ENCODE measurements around the gene CA7. TPM values are rescaled to one million over a fixed set of nuclear protein-coding genes. Genes with fewer than 3 reads are reported as not detected.

The CA7 gene
- polyA plus RNA-seq, 1 donor from 2014 or later, result not detected

- Histone ChIP-seq H3K79me2 (replicated peaks; ENCODE audit: insufficient read depth, low read length) (no peaks in the 10 kb centered on the region), H2AFZ (ENCODE audit: low read depth, low read length) (no peak overlapping the region), H3F3A (ENCODE audit: insufficient read depth, low read length, poor library complexity, severe bottlenecking) (no peaks in the 10 kb centered on the region), H3K27me3 (ENCODE audit: insufficient read depth, low read depth, low read length) (no peaks in the 10 kb centered on the region), H3K9me2 (ENCODE audit: insufficient read depth, low read length) (no peaks in the 10 kb centered on the region), H3K36me3 (ENCODE audit: insufficient read depth, low read length) (no peaks in the 10 kb centered on the region), H3K9me3 (ENCODE audit: low read length) (no peaks in the 10 kb centered on the region), H3K4me2 (ENCODE audit: low read length) (no peak overlapping the region), H3K9ac (ENCODE audit: low read length) (no peak overlapping the region), H3K4me3 (ENCODE audit: low read length) (no peak overlapping the region), H3K27ac (ENCODE audit: low read length) (no peak overlapping the region), H4K20me1 (ENCODE audit: insufficient read depth) (no peaks in the 10 kb centered on the region)
- TF ChIP-seq SMC3 (conservative IDR thresholded peaks at IDR 0.05; ENCODE audit: poor library complexity), result no peak
- TF ChIP-seq RAD21 (conservative IDR thresholded peaks at IDR 0.05), result no peak
- no peak for TF ChIP-seq MXI1 (conservative IDR thresholded peaks at IDR 0.05; ENCODE audit: poor library complexity, severe bottlenecking)
- TF ChIP-seq EZH2 (IDR thresholded peaks at IDR 0.05; ENCODE audit: borderline replicate concordance, insufficient read depth, low read length, poor library complexity, severe bottlenecking), result no peak
- TF ChIP-seq REST (IDR thresholded peaks at IDR 0.05; ENCODE audit: borderline replicate concordance), result no peak
- no peak for TF ChIP-seq CTCF (IDR thresholded peaks at IDR 0.05; ENCODE audit: poor library complexity, severe bottlenecking)
- no peak for TF ChIP-seq POLR2AphosphoS5 (IDR thresholded peaks at IDR 0.05)
- TF ChIP-seq EP300 (conservative IDR thresholded peaks at IDR 0.05; ENCODE audit: poor library complexity, severe bottlenecking), result no peak
- TF ChIP-seq TAF1 (IDR thresholded peaks at IDR 0.05; ENCODE audit: low read depth), result no peak
Measured at GRCh38 chr16:66856184-66856730, 12.0 kb downstream of the CA7 start.

GRCh38 chr16:66856801-66857200 is 12.6 kb downstream of the CA7 start:
- Histone ChIP-seq H2AFZ (ENCODE audit: low read depth, low read length) (no peak overlapping the region), H3K9ac (ENCODE audit: low read length) (no peak overlapping the region), H3K79me2 (replicated peaks; ENCODE audit: insufficient read depth, low read length) (no peaks in the 10 kb centered on the region), H3K36me3 (ENCODE audit: insufficient read depth, low read length) (no peaks in the 10 kb centered on the region), H3F3A (ENCODE audit: insufficient read depth, low read length, poor library complexity, severe bottlenecking) (no peaks in the 10 kb centered on the region), H3K4me3 (ENCODE audit: low read length) (no peak overlapping the region), H3K27me3 (ENCODE audit: insufficient read depth, low read depth, low read length) (no peaks in the 10 kb centered on the region), H3K9me3 (ENCODE audit: low read length) (no peaks in the 10 kb centered on the region), H4K20me1 (ENCODE audit: insufficient read depth) (no peaks in the 10 kb centered on the region), H3K4me2 (ENCODE audit: low read length) (no peak overlapping the region), H3K9me2 (ENCODE audit: insufficient read depth, low read length) (no peaks in the 10 kb centered on the region), H3K27ac (ENCODE audit: low read length) (no peak overlapping the region)
- TF ChIP-seq MXI1 (conservative IDR thresholded peaks at IDR 0.05; ENCODE audit: poor library complexity, severe bottlenecking), result no peak
- no peak for TF ChIP-seq EZH2 (IDR thresholded peaks at IDR 0.05; ENCODE audit: borderline replicate concordance, insufficient read depth, low read length, poor library complexity, severe bottlenecking)
- no peak for TF ChIP-seq SMC3 (conservative IDR thresholded peaks at IDR 0.05; ENCODE audit: poor library complexity)
- TF ChIP-seq REST (IDR thresholded peaks at IDR 0.05; ENCODE audit: borderline replicate concordance), result no peak
- TF ChIP-seq TAF1 (IDR thresholded peaks at IDR 0.05; ENCODE audit: low read depth), result no peak
- no peak for TF ChIP-seq RAD21 (conservative IDR thresholded peaks at IDR 0.05)
- no peak for TF ChIP-seq EP300 (conservative IDR thresholded peaks at IDR 0.05; ENCODE audit: poor library complexity, severe bottlenecking)
- no peak for TF ChIP-seq POLR2AphosphoS5 (IDR thresholded peaks at IDR 0.05)
- no peak for TF ChIP-seq CTCF (IDR thresholded peaks at IDR 0.05; ENCODE audit: poor library complexity, severe bottlenecking)
